GF-D8 (cell line): ENCODE measurements around the gene HLA-DPA1.
"Not testable (repeated sequence)": the region's sequence is repeated elsewhere in the genome, so short reads cannot be mapped to it uniquely, and the experiment has no call there.

Experiments used
- DNase-seq: peaks from one replicate; lab custom pipeline; 2025; lab: John Stamatoyannopoulos, UW

The HLA-DPA1 gene

GRCh38 chr6:33073431-33073871 lies at the start of gene HLA-DPA1:
HLA-DPA1 (minus strand) TSS chr6:33073649.
- DNase-seq = no peak

GRCh38 chr6:33123181-33123580 lies 49.7 kb upstream of the HLA-DPA1 start:
- no peak for DNase-seq

- DNase-seq = no peak
Measured at GRCh38 chr6:33120001-33120400, 46.6 kb upstream of the HLA-DPA1 start.

- DNase-seq = no peak
Measured at GRCh38 chr6:33118525-33119123, 45.2 kb upstream of the HLA-DPA1 start.

GRCh38 chr6:33117811-33118277 lies 44.4 kb upstream of the HLA-DPA1 start:
- no peak for DNase-seq

GRCh38 chr6:33116841-33117711 lies 43.6 kb upstream of the HLA-DPA1 start:
- DNase-seq = no peak

- DNase-seq = no peak
Measured at GRCh38 chr6:33116417-33116816, 43.0 kb upstream of the HLA-DPA1 start.

- DNase-seq = no peak
Measured at GRCh38 chr6:33114406-33114805, 41.0 kb upstream of the HLA-DPA1 start.

- DNase-seq = no peak
Measured at GRCh38 chr6:33113755-33114154, 40.3 kb upstream of the HLA-DPA1 start.

- DNase-seq = no peak
Measured at GRCh38 chr6:33112148-33112547, 38.7 kb upstream of the HLA-DPA1 start.

- DNase-seq = no peak
Measured at GRCh38 chr6:33108307-33108706, 34.9 kb upstream of the HLA-DPA1 start.

- no peak for DNase-seq
Measured at GRCh38 chr6:33107641-33108040, 34.2 kb upstream of the HLA-DPA1 start.

- no peak for DNase-seq
Measured at GRCh38 chr6:33105916-33106871, 32.7 kb upstream of the HLA-DPA1 start.

GRCh38 chr6:33105386-33105785 lies 31.9 kb upstream of the HLA-DPA1 start:
- no peak for DNase-seq

GRCh38 chr6:33104887-33105286 lies 31.4 kb upstream of the HLA-DPA1 start:
- DNase-seq = no peak

- DNase-seq = no peak
Measured at GRCh38 chr6:33103776-33104175, 30.3 kb upstream of the HLA-DPA1 start.

GRCh38 chr6:33101121-33101737 lies 27.8 kb upstream of the HLA-DPA1 start:
- DNase-seq = not testable (repeated sequence)

GRCh38 chr6:33095681-33096080 lies 22.2 kb upstream of the HLA-DPA1 start:
- no peak for DNase-seq

GRCh38 chr6:33093855-33094254 lies 20.4 kb upstream of the HLA-DPA1 start:
- DNase-seq = no peak

- DNase-seq = no peak
Measured at GRCh38 chr6:33092385-33092784, 18.9 kb upstream of the HLA-DPA1 start.

- no peak for DNase-seq
Measured at GRCh38 chr6:33091957-33092356, 18.5 kb upstream of the HLA-DPA1 start.
